PC-3 (cell line): Measurements from ENCODE around the gene MAP3K3. TPM values are rescaled to one million over a fixed set of nuclear protein-coding genes. Genes with fewer than 3 reads are reported as not detected.

Source experiments
- ATAC-seq: fragments of 200-7000 bp; cut with Tn5 transposase; 2 replicates; pipeline ENCODE4 v1.9.1; 2020; ENCODE audit warnings: mild to moderate bottlenecking, moderate library complexity
- BruUV-seq: library from RNA; stranded (reverse); fragments of 400-500 nt; replicated peaks from 2 replicates; lab custom pipeline; 2021; lab: Mats Ljungman, UMichigan
- CTCF ChIA-PET: fragments of 300-600 bp; sonication (Branson Sonifier 250); formaldehyde crosslinking; loops from one replicate; lab custom pipeline; 2022; ENCODE audit warnings: antibody characterized with exemption; lab: Charles Lee
- POLR2A ChIA-PET: fragments of 300-600 bp; sonication (Branson Sonifier 250); formaldehyde crosslinking; loops from one replicate; lab custom pipeline; 2022; ENCODE audit warnings: antibody characterized with exemption; ENCODE audit not compliant: unreplicated experiment; lab: Charles Lee
- DNase-seq: peaks from one replicate; pipeline ENCODE4 v3.0.0-alpha.2; 2015
- H2AFZ ChIP-seq: fragments of 300-600 bp; sonication (generic); 2 replicates; pipeline ENCODE4 v1.6.0; 2016; ENCODE audit warnings: antibody characterized with exemption, low read length
- H3F3A ChIP-seq: fragments of 300-600 bp; sonication (generic); one replicate; pipeline ENCODE4 v1.6.0; 2017; ENCODE audit warnings: antibody characterized with exemption, low read length, control low read depth, mild to moderate bottlenecking; ENCODE audit not compliant: unreplicated experiment
- H3K27ac ChIP-seq: fragments of 300-600 bp; sonication (generic); 2 replicates; pipeline ENCODE4 v1.5.1; 2016; ENCODE audit warnings: mild to moderate bottlenecking, low read length
- H3K27me3 ChIP-seq: fragments of 300-600 bp; sonication (generic); 2 replicates; pipeline ENCODE4 v1.6.1; 2016; ENCODE audit warnings: low read length, mixed read lengths
- H3K36me3 ChIP-seq: fragments of 300-600 bp; sonication (generic); 2 replicates; pipeline ENCODE4 v1.6.1; 2016; ENCODE audit warnings: low read depth, mixed run types, low read length, mixed read lengths
- H3K4me1 ChIP-seq: fragments of 300-600 bp; sonication (generic); 2 replicates; pipeline ENCODE4 v1.5.1; 2016; ENCODE audit warnings: low read length; ENCODE audit not compliant: insufficient read depth
- H3K4me2 ChIP-seq: fragments of 300-600 bp; sonication (generic); 2 replicates; pipeline ENCODE4 v1.6.0; 2016; ENCODE audit warnings: low read length
- H3K4me3 ChIP-seq: fragments of 300-600 bp; sonication (generic); 2 replicates; pipeline ENCODE4 v1.5.1; 2016; ENCODE audit warnings: mild to moderate bottlenecking, low read length, mixed read lengths
- H3K79me2 ChIP-seq: fragments of 300-600 bp; sonication (generic); 2 replicates; pipeline ENCODE4 v1.6.1; 2017; ENCODE audit warnings: low read length, mixed read lengths
- H3K9ac ChIP-seq: fragments of 300-600 bp; sonication (generic); 2 replicates; pipeline ENCODE4 v1.6.0; 2016; ENCODE audit warnings: mild to moderate bottlenecking, low read length
- H3K9me2 ChIP-seq: fragments of 300-600 bp; sonication (generic); replicated peaks from 2 replicates; pipeline ENCODE4 v1.6.1; 2016; ENCODE audit warnings: mixed run types, low read length, mixed read lengths
- H3K9me3 ChIP-seq: fragments of 300-600 bp; sonication (generic); 2 replicates; pipeline ENCODE4 v1.6.1; 2016; ENCODE audit warnings: low read length, mixed read lengths
- H4K20me1 ChIP-seq: fragments of 300-600 bp; sonication (generic); 2 replicates; pipeline ENCODE4 v1.6.1; 2016; ENCODE audit warnings: low read length, mixed read lengths
- CTCF ChIP-seq: fragments of 300-600 bp; sonication (generic); conservative IDR thresholded peaks from 2 replicates; pipeline ENCODE4 v1.5.1; 2017; ENCODE audit warnings: antibody characterized with exemption, low read depth, mild to moderate bottlenecking, low read length
- EZH2 ChIP-seq: fragments of 300-600 bp; sonication (generic); IDR thresholded peaks from one replicate; pipeline ENCODE4 v1.6.1; 2017; ENCODE audit warnings: antibody characterized with exemption, mild to moderate bottlenecking, low read length; ENCODE audit not compliant: unreplicated experiment
- EZH2phosphoT487 ChIP-seq: fragments of 300-600 bp; sonication (generic); IDR thresholded peaks from 2 replicates; pipeline ENCODE4 v1.6.1; 2018; ENCODE audit warnings: mild to moderate bottlenecking, antibody characterized with exemption, low read length, borderline replicate concordance
- intact Hi-C: fragments of 100-400 bp; cut with micrococcal nuclease; formaldehyde crosslinking; loops from 2 replicates; pipeline ENCODE4 v1.9.0; 2023
- total RNA-seq: library from RNA; depleted of rRNA; stranded (reverse); fragments of >200 nt; gene quantifications from 2 replicates; pipeline ENCODE4 v1.2.3, GENCODE V29; 2014

MAP3K3 gene
- total RNA-seq, 1 experiment from 2014 or later, result 27.1 TPM

- Histone ChIP-seq H3K79me2 (peaks cover 62% of the 10 kb centered on the region), H3F3A (no peaks in the 10 kb centered on the region), H4K20me1 (peaks cover 20% of the 10 kb centered on the region; the same call in 1 of the 2 replicates), H3K36me3 (peaks cover 35% of the 10 kb centered on the region; the same call in 1 of the 2 replicates), H3K9me2 (no peaks in the 10 kb centered on the region), H3K4me3 (no peak overlapping the region), H3K27me3 (no peaks in the 10 kb centered on the region), H3K9me3 (no peaks in the 10 kb centered on the region), H3K9ac (no peak overlapping the region), H3K4me1 (no peaks in the 10 kb centered on the region), H3K27ac (no peak overlapping the region), H2AFZ (no peak overlapping the region), H3K4me2 (no peak overlapping the region)
- intact Hi-C loops, result no loop called here
- DNase-seq (no peak), ATAC-seq (no peak)
- no TSS peak for BruUV-seq
- POLR2A ChIA-PET, result no interaction called here
- CTCF ChIA-PET, result no interaction called here
- TF ChIP-seq EZH2phosphoT487 (no peak), CTCF (no peak), EZH2 (no peak)
These were observed 44.0 kb upstream of the MAP3K3 start for GRCh38 chr17:63578027-63578768.

- H4K20me1 ChIP-seq, result peaks cover 20% of the 10 kb centered on the region; the same call in 1 of the 2 replicates
- no peak overlapping the region for H3K27ac ChIP-seq
- intact Hi-C loops, result no loop called here
- no TSS peak for BruUV-seq
- H3K4me1 ChIP-seq, result no peaks in the 10 kb centered on the region
- ATAC-seq, result no peak
- POLR2A ChIA-PET, result no interaction called here
- H3K9me3 ChIP-seq, result no peaks in the 10 kb centered on the region
- H3K9ac ChIP-seq, result no peak overlapping the region
- peaks cover 40% of the 10 kb centered on the region for H3K36me3 ChIP-seq
- H2AFZ ChIP-seq, result no peak overlapping the region
- TF ChIP-seq EZH2phosphoT487, result no peak
- no peak for TF ChIP-seq CTCF
- TF ChIP-seq EZH2, result no peak
- CTCF ChIA-PET, result no interaction called here
- no peaks in the 10 kb centered on the region for H3K27me3 ChIP-seq
- DNase-seq, result no peak
- no peaks in the 10 kb centered on the region for H3K9me2 ChIP-seq
- H3K79me2 ChIP-seq, result peaks cover 57% of the 10 kb centered on the region
- H3F3A ChIP-seq, result no peaks in the 10 kb centered on the region
- H3K4me3 ChIP-seq, result no peak overlapping the region
- H3K4me2 ChIP-seq, result no peak overlapping the region
These were observed 43.5 kb upstream of the MAP3K3 start for GRCh38 chr17:63578769-63579111.

GRCh38 chr17:63579633-63580032, 42.6 kb upstream of the MAP3K3 start:
- Histone ChIP-seq H3K4me1 (no peaks in the 10 kb centered on the region), H3K9me2 (no peaks in the 10 kb centered on the region), H2AFZ (no peak overlapping the region), H4K20me1 (0 out of 2 replicates have a peak, but pooled peaks cover 12% of the 10 kb centered on the region), H3K79me2 (peaks cover 48% of the 10 kb centered on the region), H3K36me3 (peaks cover 45% of the 10 kb centered on the region), H3K4me3 (no peak overlapping the region), H3K27me3 (no peaks in the 10 kb centered on the region), H3K27ac (no peak overlapping the region), H3K9me3 (no peaks in the 10 kb centered on the region), H3K4me2 (no peak overlapping the region), H3F3A (no peaks in the 10 kb centered on the region), H3K9ac (no peak overlapping the region)
- BruUV-seq, result no TSS peak
- ChIA-PET POLR2A (no interaction called here), CTCF (no interaction called here)
- ATAC-seq (no peak), DNase-seq (no peak)
- intact Hi-C loops, result no loop called here
- TF ChIP-seq EZH2phosphoT487 (no peak), CTCF (no peak), EZH2 (no peak)
